Suprapubic skin (tissue), 4 donors: ENCODE results near the gene AATF. TPM values are rescaled to one million over a fixed set of nuclear protein-coding genes. Genes with fewer than 3 reads are reported as not detected.

ENCODE experiments used
- DNase-seq, 2 donors: peaks; one replicate each; pipeline ENCODE4 v3.0.0-alpha.2; 2019; ENCODE audit warnings: low spot score in 2 of 2
- H3K27ac ChIP-seq: fragments of 200-600 bp; sonication (generic); one replicate; pipeline ENCODE4 v1.5.1; 2019
- H3K27me3 ChIP-seq: fragments of 200-600 bp; sonication (generic); one replicate; pipeline ENCODE4 v1.5.1; 2019
- H3K36me3 ChIP-seq: fragments of 200-600 bp; sonication (generic); one replicate; pipeline ENCODE4 v1.5.1; 2019
- H3K4me1 ChIP-seq: fragments of 200-600 bp; sonication (generic); one replicate; pipeline ENCODE4 v1.5.1; 2019
- H3K4me3 ChIP-seq: fragments of 200-600 bp; sonication (generic); one replicate; pipeline ENCODE4 v1.5.1; 2019; ENCODE audit warnings: mild to moderate bottlenecking
- H3K9me3 ChIP-seq: fragments of 200-600 bp; sonication (generic); one replicate; pipeline ENCODE4 v1.5.1; 2019
- EP300 ChIP-seq: sonication (generic); formaldehyde crosslinking; IDR thresholded peaks from one replicate; pipeline ENCODE4 v1.6.1; 2017; ENCODE audit warnings: antibody characterized with exemption
- POLR2A ChIP-seq, 2 donors: fragments of 450-650 bp; IDR thresholded peaks; one replicate each; pipeline ENCODE4 v1.6.1; 2017; ENCODE audit warnings: antibody characterized with exemption in 2 of 2, mild to moderate bottlenecking in 2 of 2, moderate library complexity in 2 of 2
- POLR2AphosphoS5 ChIP-seq, 3 donors: sonication (generic); formaldehyde crosslinking; IDR thresholded peaks; one replicate each; pipeline ENCODE4 v1.6.1; 2017; ENCODE audit warnings: antibody characterized with exemption in 3 of 3
- WGBS: methylation state at CpG from one replicate; pipeline ENCODE4 v1.1.5; 2018; 5-methylcytosine and 5-hydroxymethylcytosine counted together
- total RNA-seq, 4 donors: library from RNA; depleted of rRNA; stranded (reverse); fragments of >200 nt; gene quantifications; one replicate each; pipeline ENCODE4 v1.1.0, GENCODE V29; 2016
- TF ChIP-seq, protein P1 (sequence below), 2 donors: fragments of 200-600 bp in 1 of 2; fragments of 450-650 bp in 1 of 2; sonication (generic) in 1 of 2; IDR thresholded peaks; one replicate each; pipeline ENCODE4 v1.5.1; 2016 to 2019; ENCODE audit warnings: antibody characterized with exemption in 2 of 2, mild to moderate bottlenecking in 1 of 2, moderate library complexity in 1 of 2

Gene AATF
- total RNA-seq, 4 donors from 2014 or later, result 32.5 to 38.2 (median 36.0) TPM

DNA sequence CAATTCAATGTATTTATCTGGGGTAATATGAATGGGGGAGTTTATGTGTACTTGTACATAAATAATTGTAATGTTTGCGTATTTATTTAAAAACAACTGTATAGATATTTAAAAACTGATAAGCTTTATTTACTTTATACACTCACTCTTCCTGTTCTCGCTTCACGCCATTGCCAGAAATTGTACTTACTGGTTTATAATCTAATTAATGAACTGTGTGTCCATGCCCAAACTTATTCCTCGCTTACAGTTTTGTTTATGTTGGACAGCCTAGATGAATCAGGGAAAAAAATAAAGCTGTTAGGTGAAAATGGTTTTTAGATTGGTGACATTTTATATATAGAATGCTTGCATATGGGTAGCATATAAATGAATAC lies 30.8 kb downstream of the AATF start:
- 77% methylated on average over 4 of the region's 4 CpGs for WGBS
- no peak for TF ChIP-seq POLR2AphosphoS5 (IDR thresholded peaks at IDR 0.05)
- no peak for TF ChIP-seq EP300
- no peak for TF ChIP-seq POLR2A (IDR thresholded peaks at IDR 0.05)
- TF ChIP-seq, protein P1, sequence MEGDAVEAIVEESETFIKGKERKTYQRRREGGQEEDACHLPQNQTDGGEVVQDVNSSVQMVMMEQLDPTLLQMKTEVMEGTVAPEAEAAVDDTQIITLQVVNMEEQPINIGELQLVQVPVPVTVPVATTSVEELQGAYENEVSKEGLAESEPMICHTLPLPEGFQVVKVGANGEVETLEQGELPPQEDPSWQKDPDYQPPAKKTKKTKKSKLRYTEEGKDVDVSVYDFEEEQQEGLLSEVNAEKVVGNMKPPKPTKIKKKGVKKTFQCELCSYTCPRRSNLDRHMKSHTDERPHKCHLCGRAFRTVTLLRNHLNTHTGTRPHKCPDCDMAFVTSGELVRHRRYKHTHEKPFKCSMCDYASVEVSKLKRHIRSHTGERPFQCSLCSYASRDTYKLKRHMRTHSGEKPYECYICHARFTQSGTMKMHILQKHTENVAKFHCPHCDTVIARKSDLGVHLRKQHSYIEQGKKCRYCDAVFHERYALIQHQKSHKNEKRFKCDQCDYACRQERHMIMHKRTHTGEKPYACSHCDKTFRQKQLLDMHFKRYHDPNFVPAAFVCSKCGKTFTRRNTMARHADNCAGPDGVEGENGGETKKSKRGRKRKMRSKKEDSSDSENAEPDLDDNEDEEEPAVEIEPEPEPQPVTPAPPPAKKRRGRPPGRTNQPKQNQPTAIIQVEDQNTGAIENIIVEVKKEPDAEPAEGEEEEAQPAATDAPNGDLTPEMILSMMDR (IDR thresholded peaks at IDR 0.05), result no peak
- no peak overlapping the region for H3K27ac ChIP-seq
- no peak for DNase-seq
- no peaks in the 10 kb centered on the region for H3K36me3 ChIP-seq
- H3K27me3 ChIP-seq, result no peaks in the 10 kb centered on the region
- H3K4me3 ChIP-seq, result no peak overlapping the region
- H3K9me3 ChIP-seq, result no peaks in the 10 kb centered on the region
- peaks cover 16% of the 10 kb centered on the region for H3K4me1 ChIP-seq

DNA sequence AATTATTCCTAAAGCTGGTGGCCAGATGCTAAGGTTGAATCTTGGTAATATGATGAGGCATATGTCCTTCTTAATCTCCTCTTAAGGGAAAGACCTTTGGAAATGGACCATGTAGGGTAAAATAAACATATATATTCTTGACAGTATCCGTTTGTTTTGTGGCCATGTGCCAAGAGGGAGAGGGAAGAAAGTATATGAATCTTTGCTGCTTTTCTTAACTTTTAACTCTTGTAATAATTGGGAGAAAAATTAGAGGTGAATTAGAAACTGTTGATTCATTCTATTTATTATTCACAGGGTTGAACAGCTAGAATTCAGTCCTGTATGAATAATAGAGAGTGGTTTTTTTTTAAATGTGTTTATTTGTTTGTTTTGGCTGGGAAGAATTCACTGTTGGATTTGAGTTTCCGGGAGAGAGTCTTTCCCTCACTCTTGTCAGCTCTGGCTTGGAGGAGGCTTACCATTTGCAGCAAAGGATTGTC lies 31.6 kb downstream of the AATF start:
- H3K4me3 ChIP-seq, result no peak overlapping the region
- 38% methylated on average over 2 of the region's 2 CpGs for WGBS
- H3K36me3 ChIP-seq, result no peaks in the 10 kb centered on the region
- H3K9me3 ChIP-seq, result no peaks in the 10 kb centered on the region
- H3K27me3 ChIP-seq, result no peaks in the 10 kb centered on the region
- peaks cover 16% of the 10 kb centered on the region for H3K4me1 ChIP-seq
- no peak for DNase-seq
- TF ChIP-seq EP300, result no peak
- TF ChIP-seq POLR2A (IDR thresholded peaks at IDR 0.05), result no peak
- no peak for TF ChIP-seq POLR2AphosphoS5 (IDR thresholded peaks at IDR 0.05)
- TF ChIP-seq, protein P1 (IDR thresholded peaks at IDR 0.05), result no peak
- no peak overlapping the region for H3K27ac ChIP-seq

- Histone ChIP-seq H3K4me3 (no peak overlapping the region), H3K36me3 (peaks cover 18% of the 10 kb centered on the region), H3K27ac (no peak overlapping the region), H3K27me3 (no peaks in the 10 kb centered on the region), H3K4me1 (peaks cover 16% of the 10 kb centered on the region), H3K9me3 (no peaks in the 10 kb centered on the region)
- TF ChIP-seq, protein P1 (IDR thresholded peaks at IDR 0.05), result no peak
- TF ChIP-seq POLR2AphosphoS5 (IDR thresholded peaks at IDR 0.05) (no peak), POLR2A (IDR thresholded peaks at IDR 0.05) (no peak), EP300 (no peak)
- no peak for DNase-seq
These were observed 34.9 kb downstream of the AATF start for GRCh38 chr17:36983618-36984017.

DNA sequence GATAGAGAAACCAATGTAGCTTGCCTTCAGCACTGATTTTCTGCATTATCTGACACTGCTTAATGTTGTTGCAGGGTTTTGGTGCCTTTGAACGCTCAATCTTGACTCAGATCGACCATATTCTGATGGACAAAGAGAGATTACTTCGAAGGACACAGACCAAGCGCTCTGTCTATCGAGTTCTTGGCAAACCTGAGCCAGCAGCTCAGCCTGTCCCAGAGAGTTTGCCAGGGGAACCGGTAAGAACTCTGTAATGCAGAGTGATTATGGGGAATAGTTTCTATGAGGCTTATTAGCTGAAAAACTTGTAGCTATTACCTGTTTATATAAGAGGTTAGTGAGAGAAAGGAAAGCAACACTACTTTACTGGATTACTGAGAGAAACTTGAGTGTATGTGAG lies 40.4 kb downstream of the AATF start:
- Histone ChIP-seq H3K36me3 (peaks cover 48% of the 10 kb centered on the region), H3K4me1 (no peaks in the 10 kb centered on the region), H3K27ac (no peak overlapping the region), H3K27me3 (no peaks in the 10 kb centered on the region), H3K4me3 (no peak overlapping the region), H3K9me3 (no peaks in the 10 kb centered on the region)
- TF ChIP-seq, protein P1 (IDR thresholded peaks at IDR 0.05), result no peak
- TF ChIP-seq EP300 (no peak), POLR2AphosphoS5 (IDR thresholded peaks at IDR 0.05) (no peak), POLR2A (IDR thresholded peaks at IDR 0.05) (no peak)
- 87% methylated on average over 6 of the region's 6 CpGs for whole genome bisulfite sequencing
- DNase-seq, result no peak

GRCh38 chr17:36992701-36993100 lies 43.9 kb downstream of the AATF start:
- 82% methylated on average over 2 of the region's 2 CpGs for WGBS
- no peak overlapping the region for H3K27ac ChIP-seq
- DNase-seq, result no peak
- no peaks in the 10 kb centered on the region for H3K4me1 ChIP-seq
- no peaks in the 10 kb centered on the region for H3K9me3 ChIP-seq
- no peak for TF ChIP-seq POLR2AphosphoS5 (IDR thresholded peaks at IDR 0.05)
- TF ChIP-seq EP300, result no peak
- no peak for TF ChIP-seq POLR2A (IDR thresholded peaks at IDR 0.05)
- TF ChIP-seq, protein P1 (IDR thresholded peaks at IDR 0.05), result no peak
- H3K27me3 ChIP-seq, result no peaks in the 10 kb centered on the region
- H3K36me3 ChIP-seq, result peaks cover 68% of the 10 kb centered on the region
- no peak overlapping the region for H3K4me3 ChIP-seq
